HCT116 (cell line): ENCODE measurements around the gene THSD4. TPM values are rescaled to one million over a fixed set of nuclear protein-coding genes. Genes with fewer than 3 reads are reported as not detected.

Experiments used
- ATAC-seq: fragments of 200-7000 bp; cut with Tn5 transposase; 2 replicates; pipeline ENCODE4 v1.9.1; 2020; ENCODE audit warnings: mild to moderate bottlenecking, moderate library complexity
- BruUV-seq: library from RNA; stranded (reverse); fragments of 400-500 nt; replicated peaks from 2 replicates; lab custom pipeline; 2021; lab: Mats Ljungman, UMichigan
- CTCF ChIA-PET: fragments of 300-600 bp; sonication (Branson Sonifier 250); formaldehyde crosslinking; loops from one replicate; lab custom pipeline; 2021; ENCODE audit warnings: antibody characterized with exemption; lab: Charles Lee
- POLR2A ChIA-PET: fragments of 300-600, 350-600 bp; sonication (Branson Sonifier 250); formaldehyde crosslinking; loops from one replicate; lab custom pipeline; 2021; ENCODE audit warnings: antibody characterized with exemption; lab: Charles Lee
- RAD21 ChIA-PET, 2 experiments: fragments of 300-600 bp; sonication (Branson Sonifier 250); formaldehyde crosslinking; loops; one replicate each; lab custom pipeline; 2023; ENCODE audit warnings: low total read pairs in 2 of 2; ENCODE audit not compliant: uncharacterized antibody in 2 of 2, unreplicated experiment in 2 of 2, low non-redundant PET in 1 of 2; lab: Charles Lee
- DNase-seq: peaks from one replicate; pipeline ENCODE4 v3.0.0-alpha.2; 2010; ENCODE audit warnings: low read depth, low spot score
- H2AFZ ChIP-seq: fragments of 200-600 bp; shearing (Covaris generic), sonication (generic); 2 replicates; pipeline ENCODE4 v1.6.1; 2017; ENCODE audit warnings: low read depth, mixed run types, mixed read lengths, antibody characterized with exemption, low read length; ENCODE audit not compliant: poor library complexity, severe bottlenecking
- H3K27ac ChIP-seq: 2 replicates; pipeline ENCODE4 v1.5.1; 2012; ENCODE audit warnings: low read depth, low read length
- H3K27me3 ChIP-seq: fragments of 200-600 bp; sonication (generic); 2 replicates; pipeline ENCODE4 v1.6.1; 2016; ENCODE audit warnings: mixed run types, low read length, mixed read lengths; ENCODE audit not compliant: insufficient read depth
- H3K36me3 ChIP-seq, 2 experiments: fragments of 200-500 bp in 1 of 2; fragments of 200-600 bp in 1 of 2; sonication (Bioruptor generic) in 1 of 2; sonication (generic) in 1 of 2; 2 replicates each; pipeline versions ENCODE4 v1.5.1 to v1.6.1; 2014 to 2016; ENCODE audit warnings: low read length in 2 of 2, inconsistent platforms in 1 of 2, mixed read lengths in 1 of 2, mixed run types in 1 of 2; ENCODE audit not compliant: insufficient read depth in 2 of 2, control insufficient read depth in 1 of 2
- H3K4me1 ChIP-seq, 2 experiments: fragments of 200-600 bp in 1 of 2; sonication (generic) in 1 of 2; 2 replicates each; pipeline versions ENCODE4 v1.5.1 to v1.6.1; 2012 to 2017; ENCODE audit warnings: low read length in 2 of 2, inconsistent platforms in 1 of 2, mild to moderate bottlenecking in 1 of 2, mixed read lengths in 1 of 2, mixed run types in 1 of 2, moderate library complexity in 1 of 2; ENCODE audit not compliant: insufficient read depth in 2 of 2, control insufficient read depth in 1 of 2
- H3K4me2 ChIP-seq: fragments of 200-600 bp; sonication (generic); 2 replicates; pipeline ENCODE4 v1.6.1; 2017; ENCODE audit warnings: mixed run types, low read length, mixed read lengths
- H3K4me3 ChIP-seq, 2 experiments: fragments of 200-600 bp in 1 of 2; sonication (generic) in 1 of 2; replicated peaks in 1 of 2; 2 replicates each; pipeline ENCODE4 v1.5.1; 2011 to 2016; ENCODE audit warnings: low read length in 2 of 2, control low read depth in 1 of 2, low read depth in 1 of 2, mild to moderate bottlenecking in 1 of 2, mixed read lengths in 1 of 2, mixed run types in 1 of 2
- H3K79me2 ChIP-seq: fragments of 200-600 bp; sonication (generic); 2 replicates; pipeline ENCODE4 v1.6.1; 2017; ENCODE audit warnings: mild to moderate bottlenecking, mixed run types, low read length, moderate library complexity, mixed read lengths; ENCODE audit not compliant: insufficient read depth
- H3K9ac ChIP-seq: fragments of 200-600 bp; sonication (generic); 2 replicates; pipeline ENCODE4 v1.6.1; 2016; ENCODE audit warnings: low read length, mixed read lengths
- H3K9me2 ChIP-seq: fragments of 200-600 bp; sonication (generic), shearing (Covaris generic); 2 replicates; pipeline ENCODE4 v1.6.1; 2017; ENCODE audit warnings: mixed run types, mild to moderate bottlenecking, moderate library complexity; ENCODE audit not compliant: insufficient read depth
- H3K9me3 ChIP-seq, 2 experiments: fragments of 200-500 bp in 1 of 2; fragments of 200-600 bp in 1 of 2; sonication (Bioruptor generic) in 1 of 2; sonication (generic) in 1 of 2; 2 replicates each; pipeline ENCODE4 v1.6.1; 2014 to 2017; ENCODE audit warnings: low read length in 2 of 2, mixed read lengths in 2 of 2, inconsistent platforms in 1 of 2, low read depth in 1 of 2, mild to moderate bottlenecking in 1 of 2, mixed run types in 1 of 2, moderate library complexity in 1 of 2; ENCODE audit not compliant: control insufficient read depth in 1 of 2, insufficient read depth in 1 of 2
- H4K20me1 ChIP-seq: fragments of 200-600 bp; sonication (generic), shearing (Covaris generic); 2 replicates; pipeline ENCODE4 v1.6.1; 2017; ENCODE audit warnings: mixed run types, mild to moderate bottlenecking, moderate library complexity; ENCODE audit not compliant: insufficient read depth
- ATF3 ChIP-seq: IDR thresholded peaks from 2 replicates; pipeline ENCODE4 v1.6.1; 2012
- CBX3 ChIP-seq: IDR thresholded peaks from 2 replicates; pipeline ENCODE4 v1.6.1; 2012; ENCODE audit warnings: low read depth
- CEBPB ChIP-seq: IDR thresholded peaks from 2 replicates; pipeline ENCODE4 v1.6.1; 2012; ENCODE audit warnings: low read depth
- CTCF ChIP-seq, 3 experiments: fragments of 200-600 bp in 1 of 3; sonication (generic) in 1 of 3; IDR thresholded peaks in 2 of 3; conservative IDR thresholded peaks in 1 of 3; 2 replicates each; pipeline ENCODE4 v1.5.1; 2012 to 2017; ENCODE audit warnings: low read depth in 2 of 3, low read length in 2 of 3, antibody characterized with exemption in 1 of 3, borderline replicate concordance in 1 of 3, control low read depth in 1 of 3, mild to moderate bottlenecking in 1 of 3, mixed read lengths in 1 of 3, mixed run types in 1 of 3, moderate library complexity in 1 of 3; ENCODE audit not compliant: insufficient read depth in 1 of 3
- ELF1 ChIP-seq: IDR thresholded peaks from 2 replicates; pipeline ENCODE4 v1.6.1; 2012; ENCODE audit warnings: low read depth, borderline replicate concordance
- EZH2 ChIP-seq: fragments of 200-600 bp; sonication (generic); IDR thresholded peaks from 2 replicates; pipeline ENCODE4 v1.6.1; 2017; ENCODE audit warnings: antibody characterized with exemption, mixed run types
- FOSL1 ChIP-seq: IDR thresholded peaks from 2 replicates; pipeline ENCODE4 v1.6.1; 2012; ENCODE audit warnings: low read depth
- JUND ChIP-seq: IDR thresholded peaks from 2 replicates; pipeline ENCODE4 v1.6.1; 2012
- POLR2A ChIP-seq: IDR thresholded peaks from 2 replicates; pipeline ENCODE4 v1.7.0; 2011; ENCODE audit warnings: borderline replicate concordance; ENCODE audit not compliant: insufficient read depth, insufficient read length; ENCODE audit errors: extremely low read depth
- POLR2AphosphoS5 ChIP-seq: IDR thresholded peaks from 2 replicates; pipeline ENCODE4 v1.6.1; 2011; ENCODE audit warnings: mild to moderate bottlenecking, low read depth, low read length, moderate library complexity
- REST ChIP-seq: IDR thresholded peaks from 2 replicates; pipeline ENCODE4 v1.6.1; 2012; ENCODE audit warnings: low read depth
- SIN3A ChIP-seq: IDR thresholded peaks from 2 replicates; pipeline ENCODE4 v1.6.1; 2012; ENCODE audit warnings: low read depth
- SP1 ChIP-seq: IDR thresholded peaks from 2 replicates; pipeline ENCODE4 v1.6.1; 2012; ENCODE audit warnings: low read depth
- SRF ChIP-seq: IDR thresholded peaks from 2 replicates; pipeline ENCODE4 v1.6.1; 2012; ENCODE audit warnings: low read depth
- YY1 ChIP-seq: IDR thresholded peaks from 2 replicates; pipeline ENCODE4 v1.6.1; 2011; ENCODE audit warnings: low read length, low read depth, moderate library complexity, mild to moderate bottlenecking; ENCODE audit not compliant: insufficient replicate concordance; ENCODE audit errors: extremely low read depth
- ZFX ChIP-seq: fragments of 450-650 bp; IDR thresholded peaks from 2 replicates; pipeline ENCODE4 v1.6.1; 2017
- intact Hi-C: fragments of 100-400 bp; cut with micrococcal nuclease; formaldehyde crosslinking; loops from 2 replicates; pipeline ENCODE4 v1.10.0; 2022
- total RNA-seq: library from RNA; stranded (reverse); gene quantifications from one replicate; pipeline ENCODE4 v1.2.1, GENCODE V29; 2021; ENCODE audit not compliant: unreplicated experiment

Gene THSD4
- total RNA-seq, 1 experiment from 2014 or later: 30.5 TPM

- DNase-seq: no peak
- intact Hi-C loops: no loop called here
- no TSS peak for BruUV-seq
- Histone ChIP-seq H3K9ac (no peak overlapping the region), H3K27me3 (no peaks in the 10 kb centered on the region), H3K9me3 (no peaks in the 10 kb centered on the region), H3K79me2 (no peaks in the 10 kb centered on the region), H3K27ac (no peak overlapping the region), H2AFZ (no peak overlapping the region), H3K4me2 (no peak overlapping the region), H3K36me3 (no peaks in the 10 kb centered on the region), H3K4me3 (no peak overlapping the region), H3K9me2 (no peaks in the 10 kb centered on the region), H4K20me1 (no peaks in the 10 kb centered on the region), H3K4me1 (no peaks in the 10 kb centered on the region)
- ChIA-PET RAD21 (no interaction called here), POLR2A (no interaction called here), CTCF (no interaction called here)
- TF ChIP-seq ZFX: no peak
- TF ChIP-seq SP1: no peak
- no peak for TF ChIP-seq FOSL1
- no peak for ATAC-seq
Measured at GRCh38 chr15:71192816-71193215, 77.5 kb downstream of the THSD4 start.

- BruUV-seq: no TSS peak
- Histone ChIP-seq H3K9me3 (no peaks in the 10 kb centered on the region), H3K4me3 (no peak overlapping the region)
- RAD21 ChIA-PET: no interaction called here
- TF ChIP-seq CBX3: no peak
- no peak for TF ChIP-seq ATF3
- TF ChIP-seq POLR2A: no peak
- TF ChIP-seq ZFX: no peak
- no peak for TF ChIP-seq SRF
- no peak for TF ChIP-seq REST
- TF ChIP-seq CTCF (IDR thresholded peaks at IDR 0.05 in 2 of 3, conservative IDR thresholded peaks at IDR 0.05 in 1 of 3; ENCODE audit: borderline replicate concordance in 1 of 3, insufficient read depth in 1 of 3, low read depth in 2 of 3, low read length in 2 of 3): no peak
- no peak for TF ChIP-seq SIN3A
- no peak for TF ChIP-seq ELF1
- TF ChIP-seq YY1: no peak
- TF ChIP-seq SP1: no peak
- no peak for TF ChIP-seq CEBPB
- TF ChIP-seq FOSL1: no peak
- no peak for TF ChIP-seq JUND
- TF ChIP-seq EZH2: no peak
- no peak for TF ChIP-seq POLR2AphosphoS5
- TF ChIP-seq, all 23 proteins: peak for 0
- Histone ChIP-seq H2AFZ (no peak overlapping the region), H3K4me2 (no peak overlapping the region), H4K20me1 (no peaks in the 10 kb centered on the region), H3K9me2 (no peaks in the 10 kb centered on the region), H3K27ac (no peak overlapping the region), H3K27me3 (no peaks in the 10 kb centered on the region), H3K36me3 (no peaks in the 10 kb centered on the region), H3K9ac (no peak overlapping the region), H3K4me1 (no peaks in the 10 kb centered on the region), H3K79me2 (no peaks in the 10 kb centered on the region)
- ChIA-PET POLR2A (no interaction called here), CTCF (no interaction called here)
- ATAC-seq (no peak), DNase-seq (no peak)
- intact Hi-C loops: no loop called here
Measured at GRCh38 chr15:71194286-71194685, 79.0 kb downstream of the THSD4 start.
